GM10248 (cell line): ENCODE results near the gene MINPP1.

Source experiments
- CTCF ChIA-PET: fragments of 300-600 bp; sonication (Branson Sonifier 250); formaldehyde crosslinking; extraction: SDS; loops from one replicate; lab custom pipeline; 2021; ENCODE audit warnings: antibody characterized with exemption; lab: Yijun Ruan, JAX
- POLR2A ChIA-PET: fragments of 350-650 bp; sonication (Branson Sonifier 250); formaldehyde crosslinking; extraction: SDS; loops from one replicate; lab custom pipeline; 2020; ENCODE audit warnings: antibody characterized with exemption; lab: Yijun Ruan, JAX
- DNase-seq: peaks from one replicate; pipeline ENCODE4 v3.0.0; 2012; ENCODE audit errors: extremely low spot score
- TF ChIP-seq, protein P1 (sequence below): IDR thresholded peaks from 2 replicates; pipeline ENCODE4 v1.5.1; 2012; ENCODE audit warnings: mild to moderate bottlenecking, low read depth; ENCODE audit errors: extremely low read depth, missing control alignments, control extremely low read depth

The MINPP1 gene

DNA sequence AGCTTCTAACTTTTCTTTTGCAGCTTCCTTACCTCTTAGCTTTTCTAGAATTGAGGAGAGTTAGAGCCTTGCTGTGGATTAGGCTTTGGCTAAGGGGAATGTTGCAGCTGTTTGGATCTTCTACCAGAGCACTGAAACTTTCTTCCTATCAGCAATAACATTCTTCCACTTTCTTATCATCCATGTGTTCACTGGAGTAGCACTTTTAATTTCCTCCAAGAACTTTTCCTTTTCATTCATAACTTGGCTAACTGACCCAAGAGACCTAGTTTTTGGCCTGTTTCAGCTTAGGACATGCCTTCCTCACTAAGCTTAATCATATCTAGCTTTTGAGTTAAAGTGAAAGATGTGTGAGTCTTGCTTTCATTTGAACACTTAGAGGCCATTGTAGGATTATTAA lies 19.6 kb downstream of the MINPP1 start:
- no peak for DNase-seq
- TF ChIP-seq, protein P1, sequence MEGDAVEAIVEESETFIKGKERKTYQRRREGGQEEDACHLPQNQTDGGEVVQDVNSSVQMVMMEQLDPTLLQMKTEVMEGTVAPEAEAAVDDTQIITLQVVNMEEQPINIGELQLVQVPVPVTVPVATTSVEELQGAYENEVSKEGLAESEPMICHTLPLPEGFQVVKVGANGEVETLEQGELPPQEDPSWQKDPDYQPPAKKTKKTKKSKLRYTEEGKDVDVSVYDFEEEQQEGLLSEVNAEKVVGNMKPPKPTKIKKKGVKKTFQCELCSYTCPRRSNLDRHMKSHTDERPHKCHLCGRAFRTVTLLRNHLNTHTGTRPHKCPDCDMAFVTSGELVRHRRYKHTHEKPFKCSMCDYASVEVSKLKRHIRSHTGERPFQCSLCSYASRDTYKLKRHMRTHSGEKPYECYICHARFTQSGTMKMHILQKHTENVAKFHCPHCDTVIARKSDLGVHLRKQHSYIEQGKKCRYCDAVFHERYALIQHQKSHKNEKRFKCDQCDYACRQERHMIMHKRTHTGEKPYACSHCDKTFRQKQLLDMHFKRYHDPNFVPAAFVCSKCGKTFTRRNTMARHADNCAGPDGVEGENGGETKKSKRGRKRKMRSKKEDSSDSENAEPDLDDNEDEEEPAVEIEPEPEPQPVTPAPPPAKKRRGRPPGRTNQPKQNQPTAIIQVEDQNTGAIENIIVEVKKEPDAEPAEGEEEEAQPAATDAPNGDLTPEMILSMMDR, result no peak
- ChIA-PET POLR2A (no interaction called here), CTCF (interaction anchor here (1.2 to 1.8 kb wide), 3 partner anchors 8 to 19 kb away, joined by 3 to 6 read pairs (median 5); no protein-coding TSS in a partner anchor)

DNA sequence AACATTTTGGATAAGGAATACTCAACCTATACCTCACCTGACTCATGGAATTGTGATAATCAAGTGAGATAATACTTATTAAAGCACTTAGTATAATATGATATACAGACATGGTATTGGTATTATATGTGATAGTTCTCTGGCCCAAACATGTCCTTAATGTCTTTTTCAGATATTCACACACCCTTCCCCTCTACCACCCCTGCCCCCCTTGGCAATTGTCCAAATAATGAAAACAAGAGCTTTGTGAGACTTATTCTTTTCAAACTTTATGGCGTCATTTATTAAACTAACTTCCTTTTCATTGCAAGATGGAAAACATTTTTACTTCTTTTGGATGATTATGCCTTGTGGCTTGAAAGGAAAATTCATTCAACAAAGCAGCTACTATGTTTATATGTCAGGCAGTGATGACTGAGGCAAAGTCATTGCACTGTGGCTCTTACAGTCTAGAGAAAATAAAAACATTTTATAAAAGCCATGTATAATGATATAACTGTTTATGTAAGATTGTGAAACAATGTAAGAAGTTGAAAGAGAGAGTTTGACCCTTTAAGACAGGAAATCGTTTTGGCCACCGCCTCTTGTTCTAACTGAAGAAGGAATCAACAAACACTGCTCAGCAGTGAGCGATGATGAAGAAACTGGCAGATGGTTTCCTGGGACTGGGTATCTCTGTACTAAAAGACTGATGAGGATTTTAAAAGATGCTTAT lies 27.4 kb downstream of the MINPP1 start:
- TF ChIP-seq, protein P1, result no peak
- POLR2A ChIA-PET, result no interaction called here
- no peak for DNase-seq
- CTCF ChIA-PET, result interaction anchor here (1.6 to 2.5 kb wide), 3 partner anchors 9 to 202 kb away, joined by 6 to 9 read pairs (median 8); no protein-coding TSS in a partner anchor

DNA sequence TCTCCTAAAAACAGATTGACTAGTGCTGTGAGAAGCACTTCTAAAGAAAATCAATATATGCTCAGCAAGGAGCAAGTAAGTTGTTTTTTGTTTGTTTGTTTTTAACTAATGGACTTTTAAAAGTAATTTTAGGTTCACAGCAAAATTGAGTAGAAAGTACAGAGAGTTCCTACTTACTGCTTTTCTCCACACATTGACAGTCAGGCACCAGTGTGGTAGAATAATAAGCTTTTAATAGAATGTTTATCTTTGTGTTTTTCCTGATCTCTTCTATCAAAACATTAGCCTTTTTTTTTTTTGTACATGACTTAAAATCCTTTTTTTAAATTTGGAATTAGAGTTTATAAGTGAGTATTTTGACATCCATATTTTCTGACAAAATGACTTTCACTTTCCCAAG lies 28.0 kb downstream of the MINPP1 start:
- DNase-seq, result no peak
- POLR2A ChIA-PET, result no interaction called here
- TF ChIP-seq, protein P1, result no peak
- CTCF ChIA-PET, result interaction anchor here (0.9 to 2.5 kb wide), 7 partner anchors 9 to 592 kb away, joined by 3 to 11 read pairs (median 6); no protein-coding TSS in a partner anchor

DNA sequence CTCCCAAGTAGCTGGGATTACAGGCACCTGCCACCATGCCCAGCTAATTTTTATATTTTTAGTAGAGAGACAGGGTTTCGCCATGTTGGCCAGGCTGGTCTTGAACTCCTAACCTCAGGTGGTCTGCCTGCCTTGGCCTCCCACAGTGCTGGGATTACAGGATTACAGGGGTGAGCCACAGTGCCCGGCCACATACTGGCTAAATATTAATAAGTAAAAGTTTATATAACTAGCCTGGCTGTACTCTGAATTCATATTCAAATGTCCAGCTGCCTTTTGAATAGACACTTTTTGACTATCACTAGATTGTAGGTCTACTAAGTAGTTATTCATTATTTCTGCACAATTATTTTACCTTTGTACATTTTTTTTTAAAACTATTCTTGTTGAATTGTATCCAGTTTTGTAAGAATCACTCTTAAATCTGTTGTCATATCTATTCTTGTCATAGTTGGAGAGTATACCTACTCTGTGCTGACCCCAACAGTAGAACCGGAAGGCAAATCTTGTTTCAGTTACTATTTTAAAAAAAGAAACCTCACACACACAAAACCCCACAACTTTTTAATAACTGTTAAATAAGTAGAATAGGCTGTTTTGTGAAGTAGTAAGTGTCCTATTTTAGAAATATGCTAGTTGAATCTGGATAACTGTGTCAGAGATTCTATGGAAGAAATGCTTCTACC lies 29.6 kb downstream of the MINPP1 start:
- TF ChIP-seq, protein P1, result no peak
- ChIA-PET CTCF (interaction anchor here (1.0 to 2.5 kb wide), 9 partner anchors 13 to 328 kb away, joined by 3 to 11 read pairs (median 3); partner anchors contain the start of genes ATAD1 and MINPP1), POLR2A (no interaction called here)
- peak; percentile 20 for DNase-seq

DNA sequence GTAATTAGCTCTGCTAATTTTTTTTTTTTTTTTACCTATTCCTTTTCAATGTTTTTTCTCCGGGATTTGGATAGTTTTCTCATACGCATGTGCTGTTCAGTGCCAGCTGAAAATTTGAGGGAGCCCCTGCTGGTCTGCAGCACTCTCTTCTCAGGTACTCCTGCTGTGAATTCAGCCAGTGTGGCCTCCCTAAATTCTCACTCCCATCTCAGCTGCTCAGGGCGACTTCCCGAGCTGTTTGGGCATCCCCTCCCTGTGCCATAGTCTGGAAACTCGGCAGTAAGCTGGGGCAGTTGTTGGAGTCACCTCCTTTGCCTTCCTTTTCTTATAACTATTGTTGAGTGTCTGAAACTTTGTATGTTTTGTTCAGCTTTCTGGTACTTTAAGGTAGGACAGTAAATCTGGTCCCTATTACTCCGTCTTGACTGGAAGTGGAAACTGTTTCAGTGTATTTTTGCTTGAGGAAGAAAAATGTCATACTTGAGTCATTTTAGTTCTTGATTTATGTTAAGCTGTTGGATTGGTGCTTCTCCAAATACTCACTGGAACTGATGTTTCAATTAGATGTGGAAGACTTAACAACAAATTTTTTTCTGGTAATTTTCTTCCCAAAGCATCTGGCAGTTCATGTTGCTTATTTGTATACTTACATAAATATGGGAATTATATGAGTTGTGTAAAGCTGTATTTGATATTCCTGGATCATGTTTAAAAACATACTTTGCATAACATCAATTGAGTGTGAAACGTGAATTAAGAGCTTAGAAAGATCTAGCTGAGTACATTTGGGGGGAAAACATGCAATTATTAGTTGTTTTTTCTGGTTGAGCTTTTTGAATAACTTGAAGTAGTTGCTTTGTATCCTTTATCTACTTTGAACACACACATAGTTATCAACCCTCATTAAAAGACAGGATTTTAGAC lies 33.7 kb downstream of the MINPP1 start:
- no peak for DNase-seq
- ChIA-PET CTCF (interaction anchor here (1.1 to 1.9 kb wide), 5 partner anchors 9 to 119 kb away, joined by 3 to 6 read pairs (median 4); partner anchors contain the start of gene MINPP1), POLR2A (no interaction called here)
- TF ChIP-seq, protein P1, result no peak

DNA sequence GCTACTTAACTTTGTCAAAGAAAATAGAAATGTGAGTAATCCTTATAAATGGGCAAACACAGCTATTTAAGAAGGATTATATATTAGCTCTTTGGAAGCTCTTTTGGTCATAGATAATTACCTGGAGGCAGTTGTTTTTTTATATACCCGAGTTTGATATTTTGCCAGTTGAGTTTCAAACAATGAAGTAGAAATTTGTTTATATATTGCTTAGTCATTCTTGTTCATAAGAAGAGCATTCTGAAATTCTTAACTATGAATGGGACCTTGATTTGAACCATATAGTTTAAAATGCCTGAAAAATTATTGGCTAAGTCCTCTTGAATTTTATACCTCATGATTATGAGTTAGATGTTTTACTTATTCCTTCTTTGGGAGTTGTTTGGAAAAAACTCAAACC lies 36.4 kb downstream of the MINPP1 start:
- ChIA-PET POLR2A (no interaction called here), CTCF (no interaction called here)
- DNase-seq, result no peak
- TF ChIP-seq, protein P1, result no peak
